ENCODE results near the gene TMEM101.
"Not testable (repeated sequence)": the region's sequence is repeated elsewhere in the genome, so short reads cannot be mapped to it uniquely, and the experiment has no call there.

- TF ChIP-seq ARNT (IDR thresholded peaks at IDR 0.05); ZNF350 (CRISPR knock-in tag; IDR thresholded peaks at IDR 0.05; ENCODE audit: borderline replicate concordance, low read depth); KLF15 (CRISPR knock-in tag; IDR thresholded peaks at IDR 0.05; ENCODE audit: borderline replicate concordance): not testable (repeated sequence)
These were observed 53.5 kb downstream of the TMEM101 start for GRCh38 chr17:43961292-43961691.

All from HepG2 (cell line).